Measurements from ENCODE around the gene MPZL3.

DNA sequence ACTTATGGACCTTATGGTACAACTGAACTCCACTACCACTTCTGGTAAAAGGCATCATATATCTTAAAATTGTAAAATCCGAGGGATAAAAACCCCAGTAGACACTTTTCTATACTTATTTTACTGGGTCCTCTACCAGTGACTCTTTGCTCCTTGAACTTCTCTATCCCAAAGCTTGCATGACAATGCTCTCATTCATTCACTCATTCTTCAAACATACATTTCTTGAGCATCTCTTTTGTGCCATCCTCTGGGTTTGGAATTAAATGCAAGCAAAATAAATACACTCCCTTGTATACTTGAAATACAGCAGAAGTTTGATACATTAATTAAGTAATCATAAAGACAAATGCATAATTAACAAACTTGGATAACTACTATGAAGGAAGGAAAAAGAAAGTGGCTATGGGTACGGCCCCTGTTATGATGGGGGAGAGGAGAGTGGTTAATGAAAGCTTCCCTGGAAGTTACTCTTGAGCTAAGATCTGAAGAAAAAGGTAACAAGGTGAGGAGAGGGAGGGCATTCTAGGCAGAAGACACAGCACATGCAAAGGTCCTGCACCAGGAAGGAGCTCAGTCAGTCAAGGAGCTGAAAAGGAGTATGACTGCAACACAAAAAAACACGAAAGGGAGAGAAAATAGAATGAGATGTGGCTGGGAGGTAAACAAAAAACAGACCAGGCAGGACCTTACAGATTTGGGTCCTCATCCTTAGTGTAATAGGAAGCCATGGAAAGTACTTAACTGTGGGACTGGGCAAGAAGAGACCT lies 8.0 kb downstream of the MPZL3 start:
- TF ChIP-seq, protein P1, sequence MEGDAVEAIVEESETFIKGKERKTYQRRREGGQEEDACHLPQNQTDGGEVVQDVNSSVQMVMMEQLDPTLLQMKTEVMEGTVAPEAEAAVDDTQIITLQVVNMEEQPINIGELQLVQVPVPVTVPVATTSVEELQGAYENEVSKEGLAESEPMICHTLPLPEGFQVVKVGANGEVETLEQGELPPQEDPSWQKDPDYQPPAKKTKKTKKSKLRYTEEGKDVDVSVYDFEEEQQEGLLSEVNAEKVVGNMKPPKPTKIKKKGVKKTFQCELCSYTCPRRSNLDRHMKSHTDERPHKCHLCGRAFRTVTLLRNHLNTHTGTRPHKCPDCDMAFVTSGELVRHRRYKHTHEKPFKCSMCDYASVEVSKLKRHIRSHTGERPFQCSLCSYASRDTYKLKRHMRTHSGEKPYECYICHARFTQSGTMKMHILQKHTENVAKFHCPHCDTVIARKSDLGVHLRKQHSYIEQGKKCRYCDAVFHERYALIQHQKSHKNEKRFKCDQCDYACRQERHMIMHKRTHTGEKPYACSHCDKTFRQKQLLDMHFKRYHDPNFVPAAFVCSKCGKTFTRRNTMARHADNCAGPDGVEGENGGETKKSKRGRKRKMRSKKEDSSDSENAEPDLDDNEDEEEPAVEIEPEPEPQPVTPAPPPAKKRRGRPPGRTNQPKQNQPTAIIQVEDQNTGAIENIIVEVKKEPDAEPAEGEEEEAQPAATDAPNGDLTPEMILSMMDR (IDR thresholded peaks at IDR 0.05; ENCODE audit: low read depth, low read length, missing input control), result no peak
- TF ChIP-seq EGR1 (IDR thresholded peaks at IDR 0.05; ENCODE audit: low read depth in 2 of 2) (no peak), RAD21 (IDR thresholded peaks at IDR 0.05) (no peak)

All from liver (tissue), 3 donors.